Measurements from ENCODE around the gene DNASE2. TPM values are rescaled to one million over a fixed set of nuclear protein-coding genes. Genes with fewer than 3 reads are reported as not detected.

Gene DNASE2
- total RNA-seq, 2 donors from 2014 or later = 29.0 to 33.5 TPM

GRCh38 chr19:12836529-12836863 lies 44.8 kb downstream of the DNASE2 start:
- Histone ChIP-seq H3K27ac (no peak overlapping the region), H3K9me3 (no peaks in the 10 kb centered on the region), H3K4me1 (peaks cover 4% of the 10 kb centered on the region), H3K27me3 (peaks cover 80% of the 10 kb centered on the region), H3K4me3 (no peak overlapping the region), H3K9ac (ENCODE audit: low read depth in 2 of 2, low read length in 2 of 2) (no peak overlapping the region), H3K36me3 (no peaks in the 10 kb centered on the region)
- TF ChIP-seq CTCF (IDR thresholded peaks at IDR 0.05) = no peak
- intact Hi-C loops (cut with DNase I) = no loop called here
- DNase-seq = no peak

GRCh38 chr19:12834976-12835757 lies 46.1 kb downstream of the DNASE2 start:
- peaks cover 4% of the 10 kb centered on the region for H3K4me1 ChIP-seq
- peak; percentile 47 for DNase-seq
- H3K4me3 ChIP-seq = no peak overlapping the region
- no peaks in the 10 kb centered on the region for H3K36me3 ChIP-seq
- H3K9ac ChIP-seq (ENCODE audit: low read depth in 2 of 2, low read length in 2 of 2) = no peak overlapping the region
- no peak for TF ChIP-seq CTCF (IDR thresholded peaks at IDR 0.05)
- no peaks in the 10 kb centered on the region for H3K9me3 ChIP-seq
- intact Hi-C loops (cut with DNase I) = no loop called here
- H3K27me3 ChIP-seq = peaks cover 81% of the 10 kb centered on the region
- no peak overlapping the region for H3K27ac ChIP-seq

GRCh38 chr19:12834566-12834943 lies 46.7 kb downstream of the DNASE2 start, which contains the start of gene RTBDN:
TSS of gene RTBDN (minus strand) at chr19:12834579. CDS start at chr19:12829979, 4,600 bp downstream.
- Histone ChIP-seq H3K27me3 (peaks cover 78% of the 10 kb centered on the region), H3K9ac (ENCODE audit: low read depth in 2 of 2, low read length in 2 of 2) (no peak within 1 kb of the TSS)
- no peak for DNase-seq

GRCh38 chr19:12833738-12834565 lies 47.3 kb downstream of the DNASE2 start:
- intact Hi-C loops (cut with DNase I) = no loop called here
- Histone ChIP-seq H3K4me3 (peak overlapping the region; percentile 40), H3K9ac (ENCODE audit: low read depth in 2 of 2, low read length in 2 of 2) (no peak overlapping the region), H3K4me1 (peaks cover 4% of the 10 kb centered on the region), H3K9me3 (no peaks in the 10 kb centered on the region), H3K27me3 (peaks cover 74% of the 10 kb centered on the region), H3K36me3 (no peaks in the 10 kb centered on the region), H3K27ac (no peak overlapping the region)
- TF ChIP-seq CTCF (IDR thresholded peaks at IDR 0.05) = no peak
- DNase-seq = peak; percentile 39

More at GRCh38 chr19:12834566-12834943, 46.7 kb downstream of the DNASE2 start, which contains the start of gene RTBDN:
- H3K27ac ChIP-seq = no peak within 1 kb of the TSS
- H3K9me3 ChIP-seq = no peaks in the 10 kb centered on the region
- no peaks in the 10 kb centered on the region for H3K36me3 ChIP-seq
- TF ChIP-seq CTCF (IDR thresholded peaks at IDR 0.05) = no peak
- intact Hi-C loops (cut with DNase I) = no loop called here
- peaks cover 4% of the 10 kb centered on the region for H3K4me1 ChIP-seq
- peak within 1 kb of the TSS; percentile 40 for H3K4me3 ChIP-seq

- Histone ChIP-seq H3K9ac (ENCODE audit: low read depth in 2 of 2, low read length in 2 of 2) (no peak overlapping the region), H3K27me3 (peaks cover 68% of the 10 kb centered on the region), H3K36me3 (no peaks in the 10 kb centered on the region), H3K27ac (no peak overlapping the region), H3K4me1 (peaks cover 4% of the 10 kb centered on the region), H3K4me3 (no peak overlapping the region), H3K9me3 (no peaks in the 10 kb centered on the region)
- intact Hi-C loops (cut with DNase I) = no loop called here
- no peak for TF ChIP-seq CTCF (IDR thresholded peaks at IDR 0.05)
- DNase-seq = no peak
Observed at GRCh38 chr19:12833418-12833737, 47.9 kb downstream of the DNASE2 start.
